NCI-H1694 (cell line): ENCODE measurements around the gene WDR27.

ENCODE experiments used
- DNase-seq: peaks from one replicate; lab custom pipeline; 2025; lab: John Stamatoyannopoulos, UW

Gene WDR27

DNA sequence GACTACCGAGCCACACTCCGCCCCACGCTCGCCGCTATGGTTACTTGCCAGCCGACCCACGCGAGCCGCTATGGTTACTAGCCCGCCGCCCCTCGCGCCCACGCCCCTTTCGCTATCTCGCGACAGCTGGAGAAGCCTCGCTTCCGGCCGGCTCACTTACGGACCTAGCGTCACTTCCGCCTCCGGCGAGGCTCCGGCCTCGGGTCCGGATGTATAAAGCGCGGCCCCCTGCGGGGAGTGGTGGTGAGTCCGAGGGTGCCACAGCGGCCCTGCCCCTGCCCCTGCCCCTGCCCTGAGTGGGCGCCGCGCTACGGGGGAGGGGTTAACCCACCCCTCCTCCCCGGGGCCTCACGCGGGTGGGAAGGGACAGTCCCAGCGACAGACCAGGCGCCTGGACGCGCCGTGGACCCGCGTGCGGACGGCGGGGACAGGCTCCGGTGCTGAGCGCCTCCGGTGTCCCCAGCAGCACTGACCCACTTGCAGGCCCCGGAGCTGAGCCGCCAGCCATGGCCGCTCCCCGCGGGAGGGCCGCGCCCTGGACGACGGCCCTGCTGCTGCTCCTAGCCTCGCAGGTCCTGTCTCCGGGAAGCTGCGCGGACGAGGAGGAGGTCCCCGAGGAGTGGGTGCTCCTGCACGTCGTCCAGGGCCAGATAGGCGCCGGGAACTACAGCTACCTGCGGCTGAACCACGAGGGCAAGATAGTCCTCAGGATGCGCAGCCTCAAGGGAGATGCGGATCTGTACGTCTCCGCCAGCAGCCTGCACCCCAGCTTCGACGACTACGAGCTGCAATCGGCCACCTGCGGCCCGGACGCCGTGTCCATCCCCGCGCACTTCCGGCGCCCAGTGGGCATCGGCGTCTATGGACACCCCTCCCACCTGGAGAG, at the start of gene WDR27, which contains the start of gene C6orf120:
WDR27 (minus strand) TSS at position 76 of the 886 bp plus-strand sequence. CDS start 13,024 bp downstream, outside the sequence.
C6orf120 (plus strand) TSS at position 173 of the 886 bp plus-strand sequence; CDS start at position 507, 334 bp downstream.
- peak; percentile 63 for DNase-seq

DNA sequence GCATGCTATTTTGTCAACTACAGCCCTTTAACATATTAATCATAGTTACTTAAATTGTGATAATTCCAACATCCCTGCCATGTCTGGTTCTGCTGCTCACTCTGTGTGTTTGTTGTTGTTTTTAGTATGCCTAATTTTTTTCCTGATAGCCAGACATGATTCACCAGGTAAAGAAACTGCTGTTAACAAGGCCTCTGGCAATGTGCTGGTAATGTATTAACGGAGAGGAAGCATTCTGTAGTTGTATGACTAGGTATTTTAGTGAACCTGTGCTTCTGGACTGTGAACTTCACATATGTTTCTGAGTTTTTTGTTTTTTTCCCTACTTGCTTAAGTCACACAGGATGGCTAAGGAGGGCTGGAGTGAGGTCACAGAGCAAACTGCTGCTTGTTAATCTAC, 44.7 kb upstream of the WDR27 start:
- no peak for DNase-seq

GRCh38 chr6:169745405-169745804, 43.6 kb upstream of the WDR27 start:
- no peak for DNase-seq

DNA sequence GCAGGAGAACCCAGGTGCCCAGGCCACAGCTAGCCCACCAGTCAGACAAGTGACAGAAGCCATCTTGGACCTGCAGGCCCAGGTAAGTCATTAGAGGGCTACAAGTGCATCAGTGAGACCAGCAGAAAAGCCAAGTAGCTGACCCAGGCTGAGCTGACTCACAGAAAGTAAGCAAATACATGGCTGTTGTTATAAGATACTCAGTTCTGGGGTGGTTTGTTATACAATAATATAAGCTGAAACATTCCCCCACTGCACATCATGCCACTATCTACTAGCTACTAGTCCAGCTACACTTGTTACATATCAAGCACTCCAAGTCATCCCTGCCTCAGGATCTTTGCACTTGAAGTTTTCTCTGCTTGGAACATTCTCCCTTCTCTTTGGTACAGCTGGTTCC, 39.5 kb upstream of the WDR27 start:
- no peak for DNase-seq

DNA sequence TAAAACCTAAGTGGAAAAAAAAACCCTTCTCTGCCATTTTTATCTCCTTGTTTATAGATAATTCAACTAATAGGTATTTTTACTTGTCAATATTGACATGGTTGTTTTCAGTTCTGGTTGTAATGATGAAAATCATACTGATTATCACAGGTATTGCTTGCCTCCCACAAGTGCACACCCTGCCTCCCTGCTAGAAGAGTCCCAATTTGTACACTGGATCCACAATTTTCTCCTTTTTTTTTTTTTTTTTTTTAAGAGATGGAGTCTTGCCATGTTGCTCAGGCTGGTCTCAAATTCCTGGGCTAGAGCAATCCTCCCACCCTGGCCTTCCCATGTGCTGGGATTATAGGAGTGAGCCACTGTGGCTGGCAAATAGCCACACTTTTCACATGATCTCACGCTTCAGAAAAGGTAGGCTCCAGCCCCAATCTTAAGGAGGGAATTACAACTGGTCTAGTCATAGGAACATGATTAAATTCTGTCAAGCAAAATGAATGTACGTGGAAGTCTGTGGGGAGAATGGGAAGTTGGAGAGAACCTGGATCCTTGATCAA, 37.2 kb upstream of the WDR27 start:
- DNase-seq, result no peak

DNA sequence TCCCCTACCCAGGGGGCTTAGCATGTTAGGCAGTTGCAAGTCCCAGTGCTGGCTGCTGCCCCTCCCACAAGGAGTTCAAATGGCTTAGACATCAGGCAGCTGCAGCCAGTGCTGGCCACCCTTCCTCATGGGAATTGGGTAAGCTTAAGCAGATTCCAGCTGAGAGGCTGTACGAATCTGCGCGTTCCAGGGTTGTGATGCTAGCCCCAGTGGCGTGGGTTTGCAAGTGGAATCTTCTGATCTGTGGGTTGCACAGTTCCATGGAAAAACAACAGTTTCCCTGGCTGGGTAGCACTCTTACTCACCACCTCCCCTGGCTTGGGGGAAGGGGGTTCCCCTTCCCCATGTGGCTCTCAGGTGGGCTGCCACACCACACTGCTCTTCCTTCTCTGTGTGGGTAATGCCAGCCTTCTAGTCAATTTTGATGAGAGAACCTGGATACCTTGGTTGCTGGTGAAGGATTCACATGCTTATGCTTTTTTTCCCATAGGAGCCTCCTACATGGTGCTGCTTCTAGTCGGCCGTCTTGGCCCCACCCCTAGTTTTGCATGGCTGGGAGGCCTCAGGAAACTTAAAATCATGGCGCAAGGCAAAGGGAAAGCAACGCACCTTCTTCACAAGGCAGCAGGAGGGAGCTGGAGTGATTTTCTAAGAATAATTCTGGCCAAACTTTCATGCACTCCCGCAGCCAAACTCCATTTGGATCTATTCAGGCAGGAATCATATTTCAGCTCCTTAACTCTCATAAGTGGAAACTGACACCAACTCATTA, 36.6 kb upstream of the WDR27 start:
- no peak for DNase-seq

DNA sequence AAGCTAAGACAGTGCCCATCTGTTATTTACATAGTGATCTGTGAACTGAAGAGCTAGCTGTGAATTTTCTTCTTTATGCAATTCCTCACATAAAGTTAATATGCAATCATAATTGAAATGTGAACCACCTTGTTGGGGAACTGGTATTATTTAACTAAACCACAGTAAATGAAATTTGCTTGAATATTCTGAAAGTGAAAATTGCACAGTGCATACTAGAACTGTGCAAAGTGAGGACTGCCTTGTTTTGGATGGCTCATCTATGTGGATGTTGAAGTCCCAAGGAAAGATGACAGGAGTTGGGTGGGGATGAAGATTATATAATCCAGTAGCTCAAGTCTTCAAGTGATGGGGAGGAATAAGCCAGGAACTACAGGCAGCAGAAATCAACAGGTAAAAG, 28.1 kb upstream of the WDR27 start:
- no peak for DNase-seq

- DNase-seq, result no peak
These were observed 25.1 kb upstream of the WDR27 start for GRCh38 chr6:169726963-169727362.

GRCh38 chr6:169726049-169726400, 24.2 kb upstream of the WDR27 start:
- DNase-seq, result no peak

DNA sequence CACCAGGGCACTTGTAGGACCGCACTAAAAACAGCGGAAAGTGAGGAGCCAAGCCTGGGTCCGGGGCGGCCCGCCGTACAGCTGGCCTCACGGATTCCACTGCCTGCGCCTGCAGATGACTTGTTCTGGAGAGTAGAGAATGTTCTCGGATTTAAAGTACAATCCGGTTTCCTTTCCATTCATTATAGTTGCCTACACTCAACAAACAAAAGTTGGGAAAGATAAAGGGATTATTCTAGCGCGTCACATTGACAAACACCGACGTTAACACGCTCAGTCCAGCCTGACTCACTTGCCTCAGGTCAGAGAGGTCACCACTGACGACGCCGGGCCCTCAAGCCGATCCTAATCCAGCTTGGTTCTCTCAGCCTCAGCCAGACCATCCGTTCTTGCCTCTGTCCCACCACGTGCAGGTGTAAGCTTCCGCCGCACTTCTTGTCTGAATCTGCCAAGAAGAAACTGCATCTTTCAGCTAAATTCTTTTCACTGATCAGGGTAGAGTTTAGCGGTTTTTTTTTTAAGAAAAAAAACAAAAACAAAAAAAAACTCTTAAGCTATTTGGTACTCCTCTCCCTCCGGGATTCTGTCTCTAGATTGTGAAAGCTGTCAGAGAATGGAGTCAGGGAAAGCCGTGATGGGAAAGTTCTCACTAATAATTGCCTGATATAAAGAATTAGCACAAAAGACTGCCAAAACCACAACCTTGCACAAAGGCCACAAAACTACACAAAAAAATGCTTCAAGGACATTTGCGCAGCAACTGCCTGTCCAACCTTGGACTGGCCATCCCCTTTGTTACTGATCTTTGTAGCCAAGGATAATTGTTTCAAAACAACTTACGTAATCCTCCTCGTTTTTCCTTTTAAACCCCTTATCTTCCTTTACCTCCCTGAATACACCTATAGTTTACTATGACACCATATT, 23.6 kb upstream of the WDR27 start:
- DNase-seq, result no peak

DNA sequence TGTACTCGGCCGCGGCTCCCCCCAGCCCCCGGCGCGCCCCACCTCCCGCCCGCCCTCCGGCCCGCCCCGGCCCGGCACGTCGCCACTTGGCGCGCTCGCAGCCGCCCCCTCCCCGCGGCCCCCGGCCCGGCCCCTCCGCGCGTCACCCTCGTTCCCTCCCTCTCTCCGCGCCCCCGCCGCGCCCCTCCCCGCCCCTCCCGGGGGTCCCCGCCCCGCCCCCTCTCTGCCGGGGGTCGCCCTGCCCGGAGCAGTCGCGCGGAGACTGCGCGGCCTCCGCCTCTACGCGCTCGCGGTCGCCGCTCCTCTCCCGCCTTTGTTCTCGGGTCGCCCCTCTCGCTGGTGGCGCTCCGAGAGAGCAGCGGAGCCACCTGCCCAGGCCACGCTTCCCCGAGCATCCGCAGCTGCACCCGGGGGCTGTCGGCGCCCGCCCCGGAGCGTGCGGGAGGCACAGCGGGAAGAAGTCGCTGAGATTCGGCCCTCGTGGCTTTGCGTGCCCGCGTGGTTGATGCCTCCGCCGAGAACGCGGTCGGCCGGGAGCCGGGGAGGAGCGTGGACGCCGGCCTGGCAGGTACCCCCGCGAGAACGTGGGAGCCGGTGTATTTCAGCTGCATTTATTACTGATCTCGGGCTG, 22.8 kb upstream of the WDR27 start, which contains the start of gene PHF10:
PHF10 (minus strand) TSS at position 7 of the 631 bp plus-strand sequence. CDS start 569 bp downstream, outside the sequence.
- DNase-seq, result peak; percentile 44

- DNase-seq, result no peak
These were observed 22.2 kb upstream of the WDR27 start for GRCh38 chr6:169723991-169724493.

DNA sequence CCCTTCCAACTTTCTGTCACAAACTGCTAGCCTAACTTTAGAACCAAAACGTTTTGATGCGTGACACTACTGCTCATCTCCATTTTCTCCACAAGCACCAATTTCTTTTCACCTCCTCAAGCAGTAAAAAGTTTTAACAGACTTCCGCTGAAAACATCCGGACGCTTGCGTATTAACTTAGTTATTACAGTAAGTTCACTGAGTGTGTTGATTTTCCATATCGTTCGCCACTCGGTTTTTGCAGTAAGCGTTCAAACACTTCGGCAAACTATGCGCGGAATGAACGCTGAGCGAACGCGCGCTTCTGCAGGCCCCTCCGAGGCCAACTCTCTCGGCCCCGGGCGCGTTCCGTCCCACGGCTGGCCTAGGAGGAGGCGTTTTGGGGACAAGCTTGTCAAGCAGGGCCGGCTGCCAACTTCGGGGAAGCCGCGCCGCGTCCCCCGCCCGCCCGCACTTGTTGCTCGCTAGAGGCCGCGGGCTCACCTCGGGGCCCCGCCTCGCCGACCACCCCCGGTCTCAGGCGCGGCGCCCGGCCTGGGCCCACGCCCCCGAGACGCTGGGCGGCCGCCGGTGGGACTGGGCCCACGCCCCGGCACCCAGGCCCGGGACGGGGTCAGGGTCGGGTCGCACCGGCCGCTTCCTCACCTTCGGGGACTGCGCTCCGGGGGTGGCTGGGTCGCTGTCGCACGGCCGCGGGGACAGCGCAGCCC, 21.5 kb upstream of the WDR27 start:
- DNase-seq, result no peak

DNA sequence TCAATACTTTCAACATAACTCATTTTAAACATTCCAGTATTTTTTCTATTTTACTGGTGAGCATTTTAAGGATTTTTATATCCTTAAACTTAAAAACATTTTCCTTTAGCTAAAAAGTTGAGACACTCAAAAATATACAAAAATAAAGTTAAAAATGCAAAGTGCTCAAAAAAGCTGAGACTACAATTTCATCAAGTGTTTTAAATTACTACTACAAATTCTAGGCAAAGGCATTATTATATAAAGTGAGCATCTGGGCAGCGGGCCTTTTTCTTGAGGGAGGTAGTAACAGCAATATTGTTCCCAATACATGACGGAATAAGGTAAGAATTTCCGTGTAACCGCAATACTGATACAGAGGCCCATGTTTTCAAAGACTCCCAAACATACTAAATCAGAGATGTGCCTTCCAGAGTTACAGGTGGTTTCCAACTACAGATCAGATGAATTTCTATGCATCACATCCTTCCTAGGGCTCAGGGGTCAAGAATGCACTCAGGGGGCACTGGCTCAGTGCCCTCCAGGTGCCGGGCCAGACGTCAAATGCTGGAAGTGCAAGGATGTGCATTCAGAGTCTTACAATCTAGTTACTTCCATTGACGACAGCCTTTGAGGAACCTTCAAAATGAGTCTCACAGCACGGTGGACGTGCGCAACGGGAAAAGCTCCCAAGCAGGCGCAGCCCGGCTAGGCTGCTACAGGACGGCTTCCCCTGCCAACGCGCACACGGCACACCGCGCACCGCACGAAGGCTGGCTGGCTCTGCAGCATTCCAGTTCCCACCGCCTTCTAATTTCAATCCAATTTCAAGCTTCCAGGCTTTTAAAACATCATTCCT, 20.8 kb upstream of the WDR27 start:
- DNase-seq, result no peak

DNA sequence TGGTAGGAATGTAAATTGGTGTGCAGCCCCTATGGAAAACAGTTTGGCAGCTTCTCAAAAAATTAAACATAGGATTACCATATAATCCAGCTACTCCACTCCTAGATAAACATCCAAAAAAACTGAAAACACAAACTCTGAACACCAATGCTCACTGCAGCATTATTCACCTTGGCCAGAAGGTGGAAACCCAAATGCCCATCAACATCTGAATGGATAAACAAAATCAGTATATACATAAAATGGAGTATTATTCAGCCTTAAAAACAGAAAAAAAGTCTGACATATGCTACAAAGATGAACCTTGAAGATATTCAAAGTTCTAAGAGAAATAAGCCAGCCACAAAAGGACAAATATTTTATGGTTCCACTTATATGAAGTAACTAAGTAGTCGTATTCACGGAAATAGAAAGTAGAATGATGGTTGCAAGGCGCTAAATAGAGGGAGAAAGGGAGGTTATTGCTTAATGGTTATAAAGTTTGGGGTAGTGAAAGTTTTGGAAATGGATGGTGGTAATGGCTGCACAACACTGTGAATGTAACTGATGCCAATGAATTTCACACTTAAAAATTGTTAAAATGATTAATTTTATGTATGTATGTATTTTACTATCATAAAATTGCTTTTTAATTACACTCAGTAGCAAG, 18.5 kb upstream of the WDR27 start:
- no peak for DNase-seq

GRCh38 chr6:169719117-169719516, 17.3 kb upstream of the WDR27 start:
- DNase-seq, result no peak

DNA sequence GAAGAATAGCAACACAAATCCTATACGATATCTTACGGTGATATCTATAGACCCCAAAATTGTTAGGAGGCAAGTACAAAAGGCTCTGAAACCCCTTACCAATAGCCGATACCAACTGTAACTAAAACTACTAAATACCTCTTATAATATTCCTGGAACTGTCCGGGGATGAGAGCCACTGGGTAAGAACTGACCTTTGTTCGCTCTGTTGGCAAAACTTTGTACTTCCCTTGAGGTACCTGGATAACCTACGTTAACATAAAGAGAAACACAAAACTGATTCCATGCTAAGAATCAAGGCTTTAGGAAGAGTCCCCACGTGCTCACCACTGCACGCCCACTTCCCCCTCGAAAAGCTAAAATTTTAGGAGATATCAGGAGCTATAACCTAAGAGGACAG, 12.8 kb upstream of the WDR27 start:
- no peak for DNase-seq

DNA sequence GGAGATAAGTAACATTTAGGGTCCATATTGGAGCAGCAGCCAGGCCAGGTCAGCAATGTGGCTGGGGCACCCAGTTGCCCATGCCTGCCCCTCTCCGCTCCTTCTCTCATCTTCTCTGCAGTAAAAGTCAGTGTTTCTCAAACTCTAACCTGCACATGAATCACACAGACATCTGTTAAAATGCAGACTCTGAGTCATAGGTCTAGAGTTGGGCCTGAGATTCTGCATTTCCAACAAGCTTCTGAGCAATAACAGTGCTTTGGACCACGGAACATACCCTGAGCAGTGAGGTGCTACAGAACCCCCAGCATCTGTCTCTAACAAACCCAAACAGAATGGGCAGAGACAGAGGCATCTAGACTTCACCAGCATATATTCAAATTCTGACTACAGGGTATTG, 12.3 kb upstream of the WDR27 start:
- DNase-seq, result no peak

DNA sequence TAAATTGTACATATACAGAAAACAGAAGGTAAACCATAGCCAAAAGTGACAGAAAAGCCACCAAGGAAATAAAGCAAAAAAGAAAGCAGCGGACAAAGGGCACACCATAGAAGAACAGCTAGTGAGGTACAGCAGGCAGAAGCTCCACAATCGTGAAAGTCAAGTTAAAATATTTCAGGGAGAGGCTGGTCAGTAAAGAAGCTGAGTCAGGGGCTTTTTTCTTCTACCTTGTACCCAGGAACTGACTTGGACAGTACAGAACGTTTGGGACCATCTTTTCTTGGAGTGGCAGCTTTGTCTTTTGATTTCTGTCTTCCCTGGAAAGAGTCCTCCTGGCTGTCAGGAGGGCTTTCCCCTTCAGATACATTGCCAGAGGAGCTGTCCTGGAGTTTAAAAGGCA, 8.2 kb upstream of the WDR27 start:
- DNase-seq, result no peak
